Liver (tissue), 3 donors: ENCODE results near the gene IZUMO3.

Experiments used
- GABPA ChIP-seq, 2 donors: IDR thresholded peaks in 1 of 2; conservative IDR thresholded peaks in 1 of 2; 2 replicates each; pipeline ENCODE4 v1.6.1; 2016; ENCODE audit warnings: antibody characterized with exemption in 2 of 2, mild to moderate bottlenecking in 1 of 2, moderate library complexity in 1 of 2
- SP1 ChIP-seq: IDR thresholded peaks from 2 replicates; pipeline ENCODE4 v1.6.1; 2018; ENCODE audit warnings: antibody characterized with exemption, mild to moderate bottlenecking
- YY1 ChIP-seq: IDR thresholded peaks from 2 replicates; pipeline ENCODE4 v1.6.1; 2016; ENCODE audit warnings: antibody characterized with exemption, mild to moderate bottlenecking
- TF ChIP-seq, protein P1 (sequence below): fragments of 150-350 bp; IDR thresholded peaks from 2 replicates; pipeline ENCODE4 v1.5.1; 2017; ENCODE audit warnings: improper control_type of control experiment, low read depth, low read length; ENCODE audit not compliant: missing input control
- donor health status: healthy.
- donor health status: healthy.

- TF ChIP-seq, protein P1, sequence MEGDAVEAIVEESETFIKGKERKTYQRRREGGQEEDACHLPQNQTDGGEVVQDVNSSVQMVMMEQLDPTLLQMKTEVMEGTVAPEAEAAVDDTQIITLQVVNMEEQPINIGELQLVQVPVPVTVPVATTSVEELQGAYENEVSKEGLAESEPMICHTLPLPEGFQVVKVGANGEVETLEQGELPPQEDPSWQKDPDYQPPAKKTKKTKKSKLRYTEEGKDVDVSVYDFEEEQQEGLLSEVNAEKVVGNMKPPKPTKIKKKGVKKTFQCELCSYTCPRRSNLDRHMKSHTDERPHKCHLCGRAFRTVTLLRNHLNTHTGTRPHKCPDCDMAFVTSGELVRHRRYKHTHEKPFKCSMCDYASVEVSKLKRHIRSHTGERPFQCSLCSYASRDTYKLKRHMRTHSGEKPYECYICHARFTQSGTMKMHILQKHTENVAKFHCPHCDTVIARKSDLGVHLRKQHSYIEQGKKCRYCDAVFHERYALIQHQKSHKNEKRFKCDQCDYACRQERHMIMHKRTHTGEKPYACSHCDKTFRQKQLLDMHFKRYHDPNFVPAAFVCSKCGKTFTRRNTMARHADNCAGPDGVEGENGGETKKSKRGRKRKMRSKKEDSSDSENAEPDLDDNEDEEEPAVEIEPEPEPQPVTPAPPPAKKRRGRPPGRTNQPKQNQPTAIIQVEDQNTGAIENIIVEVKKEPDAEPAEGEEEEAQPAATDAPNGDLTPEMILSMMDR: no peak
- TF ChIP-seq YY1 (no peak), SP1 (no peak), GABPA (IDR thresholded peaks at IDR 0.05 in 1 of 2, conservative IDR thresholded peaks at IDR 0.05 in 1 of 2) (no peak)
These were observed 29.2 kb downstream of the IZUMO3 start for GRCh38 chr9:24516463-24516862.
